ENCODE data around the gene SLC8A2.

Gene SLC8A2

GRCh38 chr19:47494729-47495128 lies 23.0 kb upstream of the SLC8A2 start:
- H3K79me2 ChIP-seq (ENCODE audit: insufficient read depth, low read length), result no peaks in the 10 kb centered on the region
- no peak for TF ChIP-seq CTCF (IDR thresholded peaks at IDR 0.05; ENCODE audit: low read length)
- TF ChIP-seq EZH2 (IDR thresholded peaks at IDR 0.05; ENCODE audit: borderline replicate concordance, low read length), result no peak
- no peaks in the 10 kb centered on the region for H3K9me3 ChIP-seq (ENCODE audit: low read length)
- H3K4me2 ChIP-seq (ENCODE audit: low read length), result no peak overlapping the region
- no peaks in the 10 kb centered on the region for H3K27me3 ChIP-seq (ENCODE audit: insufficient read depth, low read length)
- no peaks in the 10 kb centered on the region for H3K4me1 ChIP-seq (ENCODE audit: insufficient read depth, low read length, severe bottlenecking)
- H4K20me1 ChIP-seq (ENCODE audit: insufficient read depth, low read length), result no peaks in the 10 kb centered on the region
- peaks cover 22% of the 10 kb centered on the region; the same call in 1 of the 2 replicates for H3K36me3 ChIP-seq (ENCODE audit: insufficient read depth, low read length)
- no peak overlapping the region for H3K9ac ChIP-seq (ENCODE audit: low read length)
- H3K9me2 ChIP-seq (ENCODE audit: low read depth, low read length), result no peaks in the 10 kb centered on the region
- H3K4me3 ChIP-seq (ENCODE audit: low read depth, low read length, poor library complexity, severe bottlenecking), result no peak overlapping the region
- no peak overlapping the region for H2AFZ ChIP-seq (ENCODE audit: low read length)
- H3F3A ChIP-seq (ENCODE audit: insufficient read depth, low read length), result no peaks in the 10 kb centered on the region
- no peak overlapping the region for H3K27ac ChIP-seq (ENCODE audit: low read depth, low read length, poor library complexity, severe bottlenecking)

DNA sequence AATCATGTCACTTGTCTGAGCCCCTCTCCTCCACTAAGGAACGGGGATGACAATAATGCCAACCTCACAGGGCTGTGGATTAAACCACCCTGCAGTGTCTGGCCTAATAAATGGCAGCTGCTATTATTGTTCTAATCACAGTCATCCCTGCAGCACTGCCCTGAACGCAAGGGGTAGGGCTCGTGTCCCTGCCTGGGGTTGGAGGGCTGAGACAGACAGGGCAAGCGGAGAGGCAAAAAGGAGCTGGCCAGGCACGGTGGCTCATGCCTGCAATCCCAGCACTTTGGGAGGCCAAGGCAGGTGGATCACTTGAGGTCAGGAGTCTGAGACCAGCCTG lies 22.5 kb upstream of the SLC8A2 start:
- Histone ChIP-seq H3K4me1 (ENCODE audit: insufficient read depth, low read length, severe bottlenecking) (no peaks in the 10 kb centered on the region), H3K27me3 (ENCODE audit: insufficient read depth, low read length) (no peaks in the 10 kb centered on the region), H4K20me1 (ENCODE audit: insufficient read depth, low read length) (no peaks in the 10 kb centered on the region), H3K27ac (ENCODE audit: low read depth, low read length, poor library complexity, severe bottlenecking) (no peak overlapping the region), H3K9me2 (ENCODE audit: low read depth, low read length) (no peaks in the 10 kb centered on the region), H2AFZ (ENCODE audit: low read length) (no peak overlapping the region), H3K4me3 (ENCODE audit: low read depth, low read length, poor library complexity, severe bottlenecking) (no peak overlapping the region), H3K9me3 (ENCODE audit: low read length) (no peaks in the 10 kb centered on the region), H3K36me3 (ENCODE audit: insufficient read depth, low read length) (peaks cover 26% of the 10 kb centered on the region; the same call in 1 of the 2 replicates), H3K4me2 (ENCODE audit: low read length) (no peak overlapping the region), H3K9ac (ENCODE audit: low read length) (no peak overlapping the region), H3F3A (ENCODE audit: insufficient read depth, low read length) (no peaks in the 10 kb centered on the region), H3K79me2 (ENCODE audit: insufficient read depth, low read length) (no peaks in the 10 kb centered on the region)
- TF ChIP-seq EZH2 (IDR thresholded peaks at IDR 0.05; ENCODE audit: borderline replicate concordance, low read length) (no peak), CTCF (IDR thresholded peaks at IDR 0.05; ENCODE audit: low read length) (no peak)

DNA sequence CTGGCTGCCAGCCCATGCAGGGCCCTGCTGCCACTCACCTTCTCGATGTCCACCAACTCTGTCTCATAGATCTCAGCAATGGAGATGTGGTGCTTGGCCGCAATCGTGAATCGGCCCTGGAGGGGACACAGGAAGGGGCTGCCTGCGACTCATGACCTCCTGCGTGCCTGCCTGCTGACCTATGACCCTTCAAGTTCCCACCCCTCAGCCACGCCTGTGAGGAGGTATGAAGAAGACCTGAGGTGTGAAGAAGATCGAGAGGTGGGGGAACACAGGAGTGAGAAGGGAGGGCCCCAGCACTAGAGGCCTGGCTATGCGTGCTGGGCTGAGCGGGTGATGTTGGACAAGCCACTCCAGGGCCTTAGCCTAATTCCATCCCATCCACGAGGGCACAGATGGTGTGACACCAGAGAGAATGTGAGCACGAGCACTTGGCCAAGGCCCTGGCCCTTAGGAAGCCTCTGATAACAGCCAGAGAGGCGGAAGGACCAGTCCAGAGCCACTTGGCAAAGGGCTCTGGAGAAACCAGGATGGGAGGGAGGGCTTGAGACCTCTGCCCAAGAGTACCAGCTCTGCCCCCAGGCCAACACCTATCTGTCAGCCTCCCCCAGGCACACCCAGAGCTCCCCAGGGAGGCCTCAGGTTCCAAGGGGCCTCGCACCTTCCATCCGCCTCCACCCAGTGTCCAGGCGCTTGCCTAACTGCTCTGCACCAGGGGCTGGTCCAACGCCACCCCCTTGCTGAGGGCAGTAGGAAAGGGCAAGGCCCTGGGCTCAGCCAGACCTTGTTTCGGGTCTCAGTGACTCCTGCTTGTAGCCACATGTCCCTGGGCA lies 21.9 kb upstream of the SLC8A2 start:
- Histone ChIP-seq H3F3A (ENCODE audit: insufficient read depth, low read length) (no peaks in the 10 kb centered on the region), H3K4me1 (ENCODE audit: insufficient read depth, low read length, severe bottlenecking) (no peaks in the 10 kb centered on the region), H3K4me2 (ENCODE audit: low read length) (no peak overlapping the region), H3K27me3 (ENCODE audit: insufficient read depth, low read length) (no peaks in the 10 kb centered on the region), H3K27ac (ENCODE audit: low read depth, low read length, poor library complexity, severe bottlenecking) (no peak overlapping the region), H4K20me1 (ENCODE audit: insufficient read depth, low read length) (no peaks in the 10 kb centered on the region), H3K36me3 (ENCODE audit: insufficient read depth, low read length) (peaks cover 26% of the 10 kb centered on the region; the same call in 1 of the 2 replicates), H2AFZ (ENCODE audit: low read length) (no peak overlapping the region), H3K4me3 (ENCODE audit: low read depth, low read length, poor library complexity, severe bottlenecking) (no peak overlapping the region), H3K9me2 (ENCODE audit: low read depth, low read length) (no peaks in the 10 kb centered on the region), H3K79me2 (ENCODE audit: insufficient read depth, low read length) (no peaks in the 10 kb centered on the region), H3K9ac (ENCODE audit: low read length) (no peak overlapping the region), H3K9me3 (ENCODE audit: low read length) (no peaks in the 10 kb centered on the region)
- TF ChIP-seq CTCF (IDR thresholded peaks at IDR 0.05; ENCODE audit: low read length) (no peak), EZH2 (IDR thresholded peaks at IDR 0.05; ENCODE audit: borderline replicate concordance, low read length) (no peak)
